22Rv1 (cell line): ENCODE measurements around the gene ACAP3.
A peak's percentile ranks its signal among the peaks of the same experiment; 100 is the strongest.

Source experiments
- H3K27ac ChIP-seq: fragments of 450-650 bp; 2 replicates; pipeline ENCODE4 v1.5.1; 2017
- ZFX ChIP-seq: fragments of 450-650 bp; IDR thresholded peaks from 2 replicates; pipeline ENCODE4 v1.6.1; 2017; ENCODE audit warnings: antibody characterized with exemption, borderline replicate concordance
- TF ChIP-seq, protein P1 (sequence below): fragments of 450-650 bp; IDR thresholded peaks from 2 replicates; pipeline ENCODE4 v1.5.1; 2017; ENCODE audit warnings: mild to moderate bottlenecking

The ACAP3 gene

DNA sequence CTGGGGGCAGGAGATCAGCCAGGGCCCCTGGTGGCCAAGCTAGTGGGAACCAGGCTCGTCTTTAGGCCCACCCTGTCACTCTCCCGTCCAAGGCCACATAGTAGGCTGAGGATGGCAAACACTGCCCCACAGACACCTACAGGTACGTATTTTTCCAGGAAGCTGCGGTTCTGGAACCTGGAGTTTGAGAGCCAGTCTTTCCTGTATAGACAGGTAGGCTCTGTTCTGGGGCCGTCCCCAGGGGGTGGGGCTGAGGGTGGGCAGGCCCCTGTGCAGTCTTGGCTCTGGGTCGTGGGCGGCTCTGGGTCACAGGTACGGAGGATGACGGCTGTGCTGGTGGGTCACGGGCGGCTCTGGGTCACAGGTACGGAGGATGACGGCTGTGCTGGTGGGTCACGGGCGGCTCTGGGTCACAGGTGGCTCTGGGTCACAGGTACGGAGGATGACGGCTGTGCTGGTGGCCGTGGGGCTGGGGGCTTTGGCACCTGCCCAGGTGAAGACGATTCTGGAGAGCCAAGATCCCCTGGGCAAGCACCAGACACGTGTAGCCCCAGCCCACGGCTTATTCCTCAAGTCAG lies 2.8 kb upstream of the ACAP3 start:
- TF ChIP-seq, protein P1, sequence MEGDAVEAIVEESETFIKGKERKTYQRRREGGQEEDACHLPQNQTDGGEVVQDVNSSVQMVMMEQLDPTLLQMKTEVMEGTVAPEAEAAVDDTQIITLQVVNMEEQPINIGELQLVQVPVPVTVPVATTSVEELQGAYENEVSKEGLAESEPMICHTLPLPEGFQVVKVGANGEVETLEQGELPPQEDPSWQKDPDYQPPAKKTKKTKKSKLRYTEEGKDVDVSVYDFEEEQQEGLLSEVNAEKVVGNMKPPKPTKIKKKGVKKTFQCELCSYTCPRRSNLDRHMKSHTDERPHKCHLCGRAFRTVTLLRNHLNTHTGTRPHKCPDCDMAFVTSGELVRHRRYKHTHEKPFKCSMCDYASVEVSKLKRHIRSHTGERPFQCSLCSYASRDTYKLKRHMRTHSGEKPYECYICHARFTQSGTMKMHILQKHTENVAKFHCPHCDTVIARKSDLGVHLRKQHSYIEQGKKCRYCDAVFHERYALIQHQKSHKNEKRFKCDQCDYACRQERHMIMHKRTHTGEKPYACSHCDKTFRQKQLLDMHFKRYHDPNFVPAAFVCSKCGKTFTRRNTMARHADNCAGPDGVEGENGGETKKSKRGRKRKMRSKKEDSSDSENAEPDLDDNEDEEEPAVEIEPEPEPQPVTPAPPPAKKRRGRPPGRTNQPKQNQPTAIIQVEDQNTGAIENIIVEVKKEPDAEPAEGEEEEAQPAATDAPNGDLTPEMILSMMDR = no peak
- no peak for TF ChIP-seq ZFX
- H3K27ac ChIP-seq = peak overlapping the region; percentile 96

DNA sequence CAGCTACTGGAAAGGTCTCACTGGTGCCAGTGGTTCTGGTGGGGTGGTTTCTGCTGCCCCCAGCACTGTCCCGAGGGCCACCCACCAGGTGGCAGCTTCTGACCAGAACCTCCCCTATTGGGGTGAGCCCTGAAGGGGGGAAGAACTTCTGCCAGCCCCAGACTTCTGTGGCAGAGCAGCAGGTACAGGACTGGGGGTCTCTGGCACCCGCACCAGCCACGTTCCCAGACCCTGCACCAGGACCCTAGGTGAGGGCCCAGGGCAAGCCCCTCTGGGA lies 2.3 kb upstream of the ACAP3 start:
- H3K27ac ChIP-seq = peak overlapping the region; percentile 96
- no peak for TF ChIP-seq ZFX
- TF ChIP-seq, protein P1 = no peak

DNA sequence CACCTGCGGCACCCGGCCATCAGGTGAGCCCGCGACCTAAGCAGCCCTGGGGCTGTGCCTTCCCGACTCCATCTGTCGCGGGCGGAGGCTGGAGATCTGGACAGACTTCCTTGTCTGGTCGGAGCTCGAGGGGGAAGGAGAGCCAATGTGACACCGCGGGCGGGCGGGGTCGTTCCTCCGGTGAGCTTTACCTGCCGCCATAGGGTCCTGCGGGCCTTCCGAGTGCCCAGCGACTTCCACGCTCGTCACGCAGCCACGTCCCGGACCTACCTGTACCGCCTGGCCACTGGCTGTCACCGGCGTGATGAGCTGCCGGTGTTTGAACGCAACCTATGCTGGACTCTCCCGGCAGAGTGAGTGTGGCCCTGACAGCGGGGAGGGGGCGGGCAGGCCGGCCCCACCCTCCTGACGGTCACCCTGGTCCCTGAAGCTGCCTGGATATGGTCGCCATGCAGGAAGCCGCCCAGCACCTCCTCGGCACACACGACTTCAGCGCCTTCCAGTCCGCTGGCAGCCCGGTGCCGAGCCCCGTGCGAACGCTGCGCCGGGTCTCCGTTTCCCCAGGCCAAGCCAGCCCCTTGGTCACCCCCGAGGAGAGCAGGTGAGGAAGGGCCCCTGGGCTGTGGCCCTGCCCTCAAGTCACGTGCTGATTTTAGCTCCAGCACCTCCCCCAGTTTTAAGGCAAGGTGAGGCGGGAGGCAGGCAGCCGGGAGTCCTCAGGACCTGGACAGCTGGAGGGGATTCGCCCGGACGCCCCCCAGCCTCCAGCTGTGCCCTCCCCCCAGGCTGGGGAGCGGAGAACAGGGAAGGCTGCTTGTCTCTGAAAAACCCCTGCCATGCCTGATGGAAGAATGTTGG lies 1.8 kb upstream of the ACAP3 start:
- no peak for TF ChIP-seq ZFX
- TF ChIP-seq, protein P1 = no peak
- peak overlapping the region; percentile 96 for H3K27ac ChIP-seq

DNA sequence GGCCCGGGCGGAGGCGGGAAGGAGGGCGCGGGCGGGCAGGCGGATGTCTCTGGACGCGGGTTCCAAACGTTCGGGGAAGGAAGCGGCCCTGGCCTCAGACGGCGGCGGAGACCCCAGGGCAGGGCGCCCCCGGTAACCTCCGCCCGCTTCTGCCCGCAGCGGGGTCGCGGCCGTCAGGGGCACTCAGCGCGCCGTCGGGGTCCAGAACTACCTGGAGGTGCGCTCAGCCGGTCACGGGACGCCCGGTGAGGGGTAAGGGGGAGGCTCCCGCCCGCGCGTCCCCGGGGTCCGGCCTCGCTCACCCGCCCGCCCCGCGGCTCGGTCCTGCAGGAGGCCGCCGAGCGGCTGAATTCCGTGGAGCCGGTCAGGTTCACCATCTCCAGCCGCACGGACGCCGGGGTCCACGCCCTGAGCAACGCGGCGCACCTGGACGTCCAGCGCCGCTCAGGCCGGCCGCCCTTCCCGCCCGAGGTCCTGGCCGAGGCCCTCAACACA lies 1.1 kb upstream of the ACAP3 start:
- TF ChIP-seq, protein P1 = no peak
- TF ChIP-seq ZFX = no peak
- peak overlapping the region; percentile 96 for H3K27ac ChIP-seq

DNA sequence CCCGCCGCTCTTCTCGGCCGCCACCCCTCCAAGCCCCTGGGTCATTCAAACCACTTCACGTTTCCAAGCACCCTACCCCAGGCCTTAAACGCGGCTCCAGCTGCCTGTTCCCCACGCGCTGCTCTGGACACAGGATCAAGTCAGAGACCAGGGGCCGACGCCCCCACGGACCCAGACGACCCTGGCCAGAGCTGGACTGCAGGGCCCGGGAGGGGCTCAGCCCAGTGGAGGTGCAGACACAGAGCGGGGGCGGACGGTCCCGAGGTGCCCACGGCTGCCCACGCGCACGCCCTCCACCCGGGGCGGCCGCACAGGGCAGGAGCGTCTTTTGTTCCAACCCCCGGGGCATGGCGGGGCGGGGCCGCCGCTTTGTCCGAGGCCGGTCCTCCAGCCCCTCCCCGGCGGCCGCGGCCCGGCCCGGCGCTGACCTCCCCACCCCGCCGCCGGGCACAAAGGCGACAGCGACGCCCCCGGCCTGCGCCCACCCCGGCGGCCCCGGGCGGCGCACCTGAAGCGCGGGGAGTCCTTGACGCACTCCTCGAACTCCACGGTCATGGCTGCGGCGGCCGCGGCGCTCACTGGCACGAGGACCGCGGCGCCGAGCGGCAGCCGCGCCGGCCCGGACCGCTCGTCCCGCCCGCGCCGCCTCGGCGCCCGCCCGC lies 338 bp downstream of the ACAP3 start:
- TF ChIP-seq, protein P1 = no peak
- no peak for TF ChIP-seq ZFX
- peak overlapping the region; percentile 96 for H3K27ac ChIP-seq

DNA sequence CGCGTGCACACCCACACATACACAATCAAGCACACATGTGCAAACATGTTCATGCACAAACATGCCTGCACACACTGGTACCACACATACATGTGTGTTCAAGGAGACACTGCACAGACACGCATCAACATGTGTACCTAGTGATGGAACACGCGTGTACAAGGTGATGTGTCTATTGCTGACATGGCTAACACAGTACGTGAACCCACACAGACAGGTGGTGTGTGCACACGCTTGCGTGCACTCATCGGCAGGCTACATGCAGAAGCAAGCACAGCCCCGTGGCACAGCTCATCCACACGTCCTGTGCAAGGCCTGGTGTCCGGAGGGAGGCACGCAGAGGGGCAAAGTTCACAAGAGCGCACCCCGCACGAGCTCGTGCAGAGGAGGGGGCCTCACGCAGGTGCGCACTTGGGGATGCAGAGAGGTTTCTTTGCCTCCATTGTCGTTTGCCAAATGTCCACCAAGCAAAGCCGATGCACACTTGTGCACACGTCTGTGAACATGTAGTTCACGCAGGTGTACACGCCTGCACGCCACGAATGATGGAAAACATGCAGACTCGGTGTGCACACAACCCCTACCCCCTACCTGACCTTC lies 969 bp downstream of the ACAP3 start:
- H3K27ac ChIP-seq = peak overlapping the region; percentile 96
- no peak for TF ChIP-seq ZFX
- TF ChIP-seq, protein P1 = no peak
